Inflammatory macrophage treated with lipopolysaccharide for 4 hours (primary cell): ENCODE measurements around the gene CIAO3.
"Not testable (repeated sequence)": the region's sequence is repeated elsewhere in the genome, so short reads cannot be mapped to it uniquely, and the experiment has no call there.

ENCODE experiments used
- DNase-seq: peaks from one replicate; pipeline ENCODE4 v3.0.0-alpha.2; 2020

Gene CIAO3

DNA sequence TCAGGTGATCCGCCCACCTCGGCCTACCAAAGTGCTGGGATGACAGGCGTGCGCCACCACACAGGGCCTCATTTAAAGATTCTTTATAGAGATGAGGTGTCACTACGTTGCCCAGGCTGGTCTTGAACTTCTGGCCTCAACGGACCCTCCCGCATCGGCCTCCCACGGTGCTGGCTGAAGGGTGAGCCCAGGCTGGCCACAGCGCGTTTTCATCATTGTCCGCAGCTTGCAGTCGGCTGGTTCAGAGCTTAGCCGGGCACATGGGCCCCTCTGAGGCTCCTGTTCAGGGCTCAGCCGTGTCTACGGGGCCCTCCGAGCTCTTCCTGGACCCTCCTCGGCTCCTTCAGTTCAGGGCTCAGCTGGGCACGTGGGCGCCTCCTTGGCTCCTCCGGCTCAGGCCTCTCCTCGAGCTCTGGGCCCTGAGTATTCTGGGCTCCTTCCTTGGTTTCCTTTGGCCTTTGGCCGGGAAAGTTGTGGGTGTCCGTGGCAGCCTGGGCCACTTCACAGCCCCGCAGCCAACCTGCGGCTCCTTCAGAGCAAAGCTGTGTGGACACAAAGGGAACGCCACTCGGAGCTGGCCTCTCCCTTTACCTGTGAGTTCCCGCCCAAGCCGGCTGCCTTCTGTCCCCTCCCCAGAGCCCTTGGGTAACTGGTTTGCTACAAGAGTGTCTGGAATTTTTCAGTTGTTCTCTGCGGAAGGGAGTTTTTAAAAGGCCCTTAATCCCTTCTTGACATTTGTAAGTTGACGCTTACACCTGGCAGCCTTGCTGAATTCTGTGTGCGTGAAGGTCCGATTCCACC lies 18.5 kb upstream of the CIAO3 start:
- no peak for DNase-seq

DNA sequence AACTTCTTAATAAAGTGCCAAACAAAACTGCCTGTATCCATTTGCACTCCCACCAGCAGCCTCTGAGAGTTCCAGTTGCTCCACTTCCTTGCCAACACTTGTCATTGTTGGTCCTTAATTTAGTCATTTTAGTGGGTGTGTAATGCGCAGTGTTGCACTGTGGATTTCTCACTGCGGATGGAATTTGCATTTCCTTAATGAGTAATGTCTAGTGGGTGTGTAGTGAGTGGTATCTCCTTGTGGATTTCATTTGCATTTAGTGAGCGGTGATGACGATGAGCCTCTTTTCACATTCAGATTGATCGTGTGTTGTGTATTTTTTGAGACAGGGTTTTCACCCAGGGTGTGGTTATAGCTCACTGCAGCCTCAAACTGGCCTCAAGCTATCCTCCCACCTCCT lies 15.6 kb upstream of the CIAO3 start:
- peak; percentile 44 for DNase-seq

DNA sequence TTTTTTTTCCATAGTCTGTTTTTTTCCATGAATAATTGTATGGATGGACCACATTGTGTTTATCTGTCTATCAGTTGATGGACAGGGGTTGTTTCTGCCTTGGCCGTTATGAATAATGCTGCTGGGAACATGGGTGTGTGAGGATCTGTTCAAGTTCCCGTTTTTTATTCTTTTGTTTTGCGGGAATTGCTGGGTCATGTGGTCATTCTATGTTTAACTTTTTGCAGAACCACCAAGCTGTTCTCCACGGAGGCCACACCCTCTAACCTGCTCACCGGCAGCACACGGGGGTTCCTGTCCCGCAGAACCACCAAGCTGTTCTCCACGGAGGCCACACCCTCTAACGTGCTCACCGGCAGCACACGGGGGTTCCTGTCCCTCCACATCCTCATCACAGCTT lies 13.9 kb upstream of the CIAO3 start:
- DNase-seq, result peak; percentile 56

- DNase-seq, result not testable (repeated sequence)
Observed at GRCh38 chr16:754121-754607, 13.4 kb upstream of the CIAO3 start.

DNA sequence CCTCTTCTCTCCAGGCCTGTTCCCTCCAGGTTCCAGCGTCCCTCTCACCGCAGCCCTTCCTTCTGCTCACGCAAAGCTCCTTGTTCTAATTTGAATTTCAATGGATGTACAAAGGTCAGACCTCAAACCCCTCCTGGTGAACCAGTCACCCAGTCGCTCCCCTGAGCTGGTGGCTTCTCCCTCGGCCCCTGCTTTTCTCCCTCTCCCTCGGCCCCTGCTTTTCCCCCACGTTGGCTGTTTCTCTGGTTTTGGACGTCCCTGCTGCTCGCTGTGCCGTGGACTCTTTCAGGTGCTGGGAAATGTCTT lies 11.2 kb upstream of the CIAO3 start:
- no peak for DNase-seq

DNA sequence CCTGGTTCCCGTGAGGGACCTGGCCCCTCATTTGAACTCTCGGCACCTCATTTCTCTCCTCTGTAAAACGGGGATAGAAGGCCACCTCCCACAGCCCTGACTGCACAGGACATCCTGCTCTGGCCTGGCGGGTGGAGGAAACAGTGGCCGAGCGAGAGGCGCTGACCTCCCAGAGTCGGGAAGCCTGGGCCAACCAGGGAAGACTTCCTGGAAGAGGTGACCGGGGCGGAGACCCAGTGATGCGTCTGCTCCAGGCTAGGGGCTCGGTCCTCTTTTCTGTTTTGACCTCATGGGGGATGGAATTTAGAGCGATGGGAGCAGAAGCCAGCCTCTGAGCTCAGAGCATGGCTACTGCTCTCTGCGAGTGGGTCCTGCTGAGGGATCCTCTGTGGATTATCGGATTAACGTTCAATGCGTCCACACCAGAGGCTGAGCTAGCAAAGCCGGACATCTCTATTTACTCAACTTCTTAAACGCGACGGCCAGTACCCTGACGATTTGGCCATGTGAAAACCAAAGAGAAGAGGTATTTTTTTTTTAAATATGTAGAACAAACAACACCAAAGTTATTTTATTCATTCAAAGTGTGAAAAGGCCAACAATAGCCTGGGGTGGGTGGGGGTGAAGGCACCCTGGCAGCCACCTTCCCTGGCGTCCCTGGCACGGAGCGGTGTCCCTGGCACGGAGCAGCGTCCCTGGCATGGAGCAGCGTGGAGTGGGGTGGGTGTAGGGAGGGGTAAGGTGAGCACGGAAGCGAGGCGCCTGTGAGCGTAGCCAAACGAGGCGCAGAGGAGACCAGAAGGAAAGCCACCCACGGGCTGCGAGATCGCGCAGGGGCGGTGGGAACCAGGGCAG lies 10.6 kb upstream of the CIAO3 start:
- DNase-seq, result no peak

DNA sequence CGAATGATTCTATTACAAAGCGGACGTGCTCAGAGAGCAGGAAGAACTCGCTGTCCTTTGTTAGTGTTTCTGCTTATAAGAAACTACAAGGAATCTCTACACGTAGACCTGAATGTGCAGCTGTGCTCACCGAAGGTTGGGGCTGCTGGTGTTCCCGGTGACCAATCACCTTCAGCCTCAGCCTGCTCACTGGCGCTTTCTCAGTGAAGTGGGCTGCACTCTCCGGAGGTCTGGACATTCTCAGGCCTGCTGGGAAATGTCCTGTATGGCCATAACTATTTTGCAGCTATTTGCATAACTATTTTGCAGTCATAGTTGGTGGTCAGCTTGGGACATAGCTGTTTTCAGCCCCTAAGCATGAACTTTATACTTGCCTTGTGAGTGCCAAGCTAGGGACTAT lies 9.7 kb upstream of the CIAO3 start:
- DNase-seq, result no peak

- DNase-seq, result no peak
Observed at GRCh38 chr16:749010-749409, 8.2 kb upstream of the CIAO3 start.

GRCh38 chr16:747978-748746 lies 7.4 kb upstream of the CIAO3 start:
- no peak for DNase-seq

DNA sequence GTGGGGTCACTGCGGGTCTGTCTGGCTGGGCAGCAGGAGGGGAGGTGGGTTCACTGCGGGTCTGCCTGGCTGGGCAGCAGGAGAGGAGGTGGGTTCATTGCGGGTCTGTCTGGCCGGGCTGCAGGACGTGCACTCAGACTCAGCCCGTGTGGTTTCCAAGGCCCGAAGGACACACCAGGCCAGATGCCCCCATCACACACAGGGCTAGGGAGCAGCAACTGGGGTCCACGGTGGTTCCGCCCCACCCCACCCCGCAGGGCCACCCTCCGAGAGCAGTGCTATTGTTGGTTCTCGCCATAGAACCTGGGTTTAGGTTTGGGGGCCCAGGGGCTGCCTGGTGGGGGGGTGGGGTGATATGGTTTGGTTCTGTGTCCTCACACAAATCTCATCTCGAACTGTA lies 5.8 kb upstream of the CIAO3 start:
- no peak for DNase-seq

GRCh38 chr16:745739-746138 lies 4.9 kb upstream of the CIAO3 start:
- DNase-seq, result no peak

GRCh38 chr16:743794-744500 lies 3.1 kb upstream of the CIAO3 start:
- no peak for DNase-seq

DNA sequence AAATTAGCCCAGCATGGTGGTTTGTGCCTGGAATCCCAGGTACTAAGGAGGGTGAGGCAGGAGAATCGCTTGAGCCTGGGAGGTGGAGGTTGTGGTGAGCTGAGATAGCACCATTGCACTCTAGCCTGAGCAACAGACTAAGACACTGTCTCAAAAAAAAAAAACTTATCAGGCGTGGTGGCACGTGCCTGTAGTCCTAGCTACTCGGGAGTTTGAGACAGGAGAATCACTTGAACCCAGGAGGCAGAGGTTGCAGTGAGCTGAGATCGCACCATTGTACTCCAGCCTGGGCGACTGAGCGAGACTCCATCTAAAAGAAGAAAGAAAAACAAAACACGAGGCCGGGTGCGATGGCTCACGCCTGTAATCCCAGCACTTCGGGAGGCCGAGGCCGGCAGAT lies 2.1 kb upstream of the CIAO3 start:
- not testable (repeated sequence) for DNase-seq

DNA sequence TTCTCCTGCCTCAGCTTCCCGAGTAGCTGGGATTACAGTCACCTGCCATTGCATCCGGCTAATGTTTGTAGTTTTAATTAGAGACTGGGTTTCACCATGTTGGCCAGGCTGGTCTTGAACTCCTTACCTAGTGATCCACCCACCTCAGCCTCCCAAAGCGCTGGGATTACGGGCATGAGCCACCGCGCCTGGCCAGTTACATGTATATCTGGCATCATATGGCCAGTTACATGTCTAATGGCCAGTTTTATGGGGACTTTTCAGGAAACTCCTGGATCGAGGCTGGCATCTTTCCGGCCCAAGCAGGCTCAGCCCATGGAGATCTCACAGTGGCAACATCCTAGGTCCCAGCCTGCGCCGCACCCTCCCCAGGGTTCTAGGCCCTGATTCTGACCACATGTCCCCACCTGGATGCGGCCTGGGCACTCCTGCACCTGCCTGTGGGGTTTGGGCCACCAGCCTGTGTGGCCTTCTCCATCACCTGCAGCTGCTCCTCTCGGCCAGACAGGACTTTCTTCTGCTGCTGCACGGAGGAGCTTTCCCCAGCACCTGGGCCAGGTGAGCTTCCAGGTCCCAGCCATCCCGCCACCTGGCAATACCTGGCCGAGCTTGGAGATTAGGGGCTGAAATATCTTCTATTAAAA lies 1.3 kb upstream of the CIAO3 start:
- no peak for DNase-seq

- DNase-seq, result no peak
Observed at GRCh38 chr16:740459-740763, 386 bp downstream of the CIAO3 start.

GRCh38 chr16:739560-740458 lies 988 bp downstream of the CIAO3 start:
- no peak for DNase-seq

- DNase-seq, result no peak
Observed at GRCh38 chr16:736936-737481, 3.8 kb downstream of the CIAO3 start.

GRCh38 chr16:735982-736453 lies 4.8 kb downstream of the CIAO3 start:
- DNase-seq, result no peak

DNA sequence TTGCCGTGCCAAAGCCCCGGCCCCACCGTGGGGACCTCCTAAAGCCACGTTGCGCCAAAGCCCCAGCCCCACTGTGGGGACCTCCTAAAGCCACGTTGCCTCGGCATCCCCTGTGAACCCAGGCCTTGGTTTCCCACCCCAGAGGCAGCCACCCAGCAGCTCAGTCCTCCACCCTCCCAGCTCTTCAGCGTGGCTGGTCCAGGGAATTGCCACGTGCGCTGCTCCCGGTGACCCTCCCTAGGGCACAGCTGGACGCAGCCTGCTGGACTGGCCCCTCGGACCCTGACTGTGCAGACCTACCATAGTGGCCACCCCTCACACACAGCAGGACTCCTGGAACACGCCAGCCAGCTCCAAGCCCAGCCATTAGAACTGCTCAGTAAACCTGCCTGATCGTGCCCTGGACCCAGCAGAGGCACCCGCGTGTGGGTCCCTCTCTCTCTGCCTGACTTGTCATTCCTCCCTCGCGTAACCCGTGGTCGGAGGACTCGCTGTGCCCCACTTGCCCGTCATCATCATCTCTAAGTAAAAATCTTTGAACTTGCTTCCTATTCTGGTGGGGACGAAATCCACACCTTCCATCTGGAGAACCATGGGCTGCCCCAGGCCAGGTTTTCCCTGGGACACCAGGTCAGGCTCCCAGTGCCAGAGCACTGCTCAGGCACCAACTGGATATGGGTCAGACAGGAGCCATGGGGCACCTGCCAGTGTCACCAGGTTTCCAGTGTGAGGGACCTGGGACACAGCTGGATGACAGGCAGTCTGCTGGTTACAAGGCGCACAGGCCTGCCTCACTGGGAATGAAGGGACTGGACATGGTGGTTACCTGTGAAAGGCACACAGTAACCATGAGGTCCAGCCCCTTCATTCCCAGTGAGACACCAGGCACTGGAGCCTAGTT lies 5.6 kb downstream of the CIAO3 start:
- DNase-seq, result no peak
